DMS53 (cell line): ENCODE results near the gene PPM1E.
"Not testable (repeated sequence)": the region's sequence is repeated elsewhere in the genome, so short reads cannot be mapped to it uniquely, and the experiment has no call there.

Experiments
- DNase-seq: peaks from one replicate; lab custom pipeline; 2025; lab: John Stamatoyannopoulos, UW

PPM1E gene

GRCh38 chr17:58840820-58841612 is 85.4 kb downstream of the PPM1E start:
- no peak for DNase-seq

- not testable (repeated sequence) for DNase-seq
These were observed 90.8 kb downstream of the PPM1E start for GRCh38 chr17:58846413-58846812.

- not testable (repeated sequence) for DNase-seq
These were observed 94.5 kb downstream of the PPM1E start for GRCh38 chr17:58850106-58850505.

GRCh38 chr17:58865301-58865700 is 109.6 kb downstream of the PPM1E start:
- DNase-seq, result no peak

GRCh38 chr17:58870747-58871146 is 115.1 kb downstream of the PPM1E start:
- no peak for DNase-seq

- no peak for DNase-seq
These were observed 118.3 kb downstream of the PPM1E start for GRCh38 chr17:58873926-58874325.

GRCh38 chr17:58875261-58875660 is 119.6 kb downstream of the PPM1E start:
- no peak for DNase-seq

- no peak for DNase-seq
These were observed 128.5 kb downstream of the PPM1E start for GRCh38 chr17:58884161-58884560.

- DNase-seq, result no peak
These were observed 130.9 kb downstream of the PPM1E start for GRCh38 chr17:58886514-58886913.

- no peak for DNase-seq
These were observed 134.3 kb downstream of the PPM1E start for GRCh38 chr17:58889928-58890327.

- no peak for DNase-seq
These were observed 143.5 kb downstream of the PPM1E start for GRCh38 chr17:58899191-58899590.

- no peak for DNase-seq
These were observed 146.7 kb downstream of the PPM1E start for GRCh38 chr17:58902322-58902721.

GRCh38 chr17:58911741-58912343 is 156.2 kb downstream of the PPM1E start:
- peak; percentile 8 for DNase-seq

GRCh38 chr17:58913552-58913951 is 157.9 kb downstream of the PPM1E start:
- peak; percentile 7 for DNase-seq

GRCh38 chr17:58913971-58914769 is 158.5 kb downstream of the PPM1E start:
- peak; percentile 2 for DNase-seq

GRCh38 chr17:58917228-58917627 is 161.6 kb downstream of the PPM1E start:
- DNase-seq, result no peak

- DNase-seq, result no peak
These were observed 162.4 kb downstream of the PPM1E start for GRCh38 chr17:58918072-58918471.

- no peak for DNase-seq
These were observed 163.2 kb downstream of the PPM1E start for GRCh38 chr17:58918884-58919283.

- no peak for DNase-seq
These were observed 165.1 kb downstream of the PPM1E start for GRCh38 chr17:58920773-58921172.

- peak; percentile 5 for DNase-seq
These were observed 177.3 kb downstream of the PPM1E start for GRCh38 chr17:58932956-58933355.

GRCh38 chr17:58936295-58936694 is 180.6 kb downstream of the PPM1E start:
- no peak for DNase-seq

GRCh38 chr17:58944166-58944565 is 188.5 kb downstream of the PPM1E start:
- DNase-seq, result no peak

GRCh38 chr17:58947411-58947810 is 191.8 kb downstream of the PPM1E start:
- no peak for DNase-seq
